HUES64 (cell line): ENCODE measurements around the gene DNAH14.

Source experiments
- H3K27ac ChIP-seq: 2 replicates; pipeline ENCODE4 v1.7.0; 2013; ENCODE audit warnings: low read depth, low read length, inconsistent platforms
- H3K27me3 ChIP-seq: 2 replicates; pipeline ENCODE4 v1.6.1; 2013; ENCODE audit warnings: mild to moderate bottlenecking, low read length; ENCODE audit not compliant: insufficient read depth
- H3K36me3 ChIP-seq: 2 replicates; pipeline ENCODE4 v1.6.1; 2013; ENCODE audit warnings: mild to moderate bottlenecking, low read length; ENCODE audit not compliant: insufficient read depth
- H3K4me1 ChIP-seq: 2 replicates; pipeline ENCODE4 v1.6.1; 2013; ENCODE audit warnings: mild to moderate bottlenecking, low read length, moderate library complexity; ENCODE audit not compliant: insufficient read depth
- H3K4me3 ChIP-seq: 2 replicates; pipeline ENCODE4 v1.5.1; 2013; ENCODE audit warnings: mild to moderate bottlenecking, low read length, moderate library complexity
- H3K9ac ChIP-seq: 2 replicates; pipeline ENCODE4 v1.6.1; 2013; ENCODE audit warnings: mild to moderate bottlenecking, low read depth, low read length
- H3K9me3 ChIP-seq: 2 replicates; pipeline ENCODE4 v1.6.1; 2013; ENCODE audit warnings: low read depth, low read length; ENCODE audit not compliant: insufficient read depth
- WGBS: fragments of 150-250, 120-280 bp; methylation state at CpG from one replicate; pipeline ENCODE4 v1.1.7; 2013; ENCODE audit warnings: missing lambda C conversion rate; 5-methylcytosine and 5-hydroxymethylcytosine counted together

Gene DNAH14

GRCh38 chr1:224897529-224898327, 31.7 kb upstream of the DNAH14 start:
- H3K9ac ChIP-seq, result no peak overlapping the region
- WGBS, result 97% methylated on average over 1 of the region's 1 CpG
- H3K4me3 ChIP-seq, result no peak overlapping the region
- H3K36me3 ChIP-seq, result no peaks in the 10 kb centered on the region
- H3K4me1 ChIP-seq, result no peaks in the 10 kb centered on the region
- H3K27me3 ChIP-seq, result no peaks in the 10 kb centered on the region
- no peaks in the 10 kb centered on the region; the same call in 1 of the 2 replicates for H3K9me3 ChIP-seq
- H3K27ac ChIP-seq, result no peak overlapping the region

- Histone ChIP-seq H3K4me1 (no peaks in the 10 kb centered on the region), H3K27ac (no peak overlapping the region), H3K9me3 (no peaks in the 10 kb centered on the region; the same call in 1 of the 2 replicates), H3K9ac (no peak overlapping the region), H3K27me3 (no peaks in the 10 kb centered on the region), H3K4me3 (no peak overlapping the region), H3K36me3 (no peaks in the 10 kb centered on the region)
- 95% methylated on average over 3 of the region's 3 CpGs for WGBS
Observed at GRCh38 chr1:224898937-224899336, 30.5 kb upstream of the DNAH14 start.

GRCh38 chr1:224900062-224900630, 29.3 kb upstream of the DNAH14 start:
- H3K9me3 ChIP-seq, result no peaks in the 10 kb centered on the region; the same call in 1 of the 2 replicates
- H3K27me3 ChIP-seq, result no peaks in the 10 kb centered on the region
- no peaks in the 10 kb centered on the region for H3K36me3 ChIP-seq
- H3K4me3 ChIP-seq, result no peak overlapping the region
- H3K4me1 ChIP-seq, result no peaks in the 10 kb centered on the region
- 95% methylated on average over 3 of the region's 3 CpGs for WGBS
- no peak overlapping the region for H3K27ac ChIP-seq
- H3K9ac ChIP-seq, result no peak overlapping the region

DNA sequence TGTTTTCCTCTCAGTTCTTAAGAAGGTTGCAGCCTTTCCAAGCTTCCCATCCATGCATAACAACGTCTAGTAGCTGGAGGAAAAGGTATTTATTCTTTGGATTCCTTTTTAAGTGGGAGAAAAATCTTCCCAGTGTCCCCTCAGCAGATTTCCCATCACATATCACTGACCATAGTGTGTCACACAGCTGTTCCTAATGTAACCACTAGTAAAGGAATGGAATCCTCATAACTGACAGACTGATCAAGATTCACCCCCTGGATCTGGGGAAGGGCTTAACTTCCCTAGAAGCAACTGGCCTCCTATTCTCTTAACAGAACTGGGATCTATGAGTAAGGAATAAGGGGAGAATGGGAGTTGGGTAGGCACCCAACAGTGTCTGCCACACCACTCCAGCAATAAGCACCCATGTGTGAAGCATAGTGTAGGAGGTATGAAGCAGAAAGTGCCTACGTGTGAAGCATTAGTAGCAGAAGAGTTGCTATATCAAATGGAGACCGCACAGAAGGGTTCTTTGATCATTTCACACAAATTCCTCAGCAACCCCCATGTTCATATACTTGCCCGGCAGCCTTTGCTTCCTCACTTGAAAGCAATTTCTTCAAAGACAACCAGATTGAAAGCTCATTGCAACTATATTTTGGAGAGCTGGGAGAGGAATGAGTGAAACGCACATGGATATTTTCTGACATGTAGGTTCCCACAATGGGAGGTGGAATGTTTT, 28.2 kb upstream of the DNAH14 start:
- no peak overlapping the region for H3K9ac ChIP-seq
- no peaks in the 10 kb centered on the region for H3K36me3 ChIP-seq
- no peaks in the 10 kb centered on the region for H3K4me1 ChIP-seq
- H3K27ac ChIP-seq, result no peak overlapping the region
- no peaks in the 10 kb centered on the region for H3K27me3 ChIP-seq
- H3K4me3 ChIP-seq, result no peak overlapping the region
- no peaks in the 10 kb centered on the region; the same call in 1 of the 2 replicates for H3K9me3 ChIP-seq
- 97% methylated on average over 4 of the region's 5 CpGs for WGBS

DNA sequence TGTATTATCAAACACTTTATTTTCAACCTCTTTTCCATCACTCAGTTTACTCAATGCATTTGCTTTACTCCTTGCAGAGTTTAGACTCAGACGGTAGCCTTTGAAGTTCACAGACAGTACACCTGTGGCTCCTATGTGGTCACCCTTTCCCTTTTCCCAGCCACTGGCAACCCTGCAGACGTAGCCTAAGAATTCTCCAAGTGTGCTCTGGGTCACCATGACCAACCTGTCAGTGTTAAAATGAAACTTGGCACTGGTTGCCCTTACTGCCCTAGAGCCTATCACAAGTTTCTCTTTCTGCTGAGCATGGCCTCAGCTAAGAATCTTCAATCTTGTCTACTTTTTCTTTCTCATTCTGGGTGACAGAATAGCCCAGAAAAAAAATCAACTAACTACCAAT, 25.5 kb upstream of the DNAH14 start:
- Histone ChIP-seq H3K4me3 (no peak overlapping the region), H3K4me1 (no peaks in the 10 kb centered on the region), H3K9me3 (no peaks in the 10 kb centered on the region), H3K27me3 (no peaks in the 10 kb centered on the region), H3K27ac (no peak overlapping the region), H3K9ac (no peak overlapping the region), H3K36me3 (no peaks in the 10 kb centered on the region)
- 89% methylated on average over 2 of the region's 2 CpGs for WGBS

DNA sequence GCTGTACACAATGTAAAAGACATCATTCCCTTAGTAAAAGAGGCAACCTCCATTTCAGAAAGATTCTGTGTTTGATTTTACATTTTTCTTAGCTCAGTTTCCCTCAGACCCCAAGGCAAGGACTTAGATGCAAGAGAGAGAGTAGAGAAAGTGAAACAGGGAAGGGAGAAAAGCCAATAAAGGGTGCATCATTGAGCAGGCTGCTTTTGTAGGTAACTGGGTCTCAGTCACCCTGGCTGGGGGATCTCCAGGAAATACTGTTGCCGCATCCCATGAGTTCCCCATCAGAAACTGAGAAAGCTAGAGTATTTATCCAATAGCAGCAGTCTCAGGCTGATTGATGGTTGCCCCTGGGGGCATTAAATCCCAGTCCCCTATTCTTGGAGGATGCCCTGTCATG, 23.1 kb upstream of the DNAH14 start:
- Histone ChIP-seq H3K9me3 (peaks cover 17% of the 10 kb centered on the region), H3K27ac (no peak overlapping the region), H3K9ac (no peak overlapping the region), H3K27me3 (no peaks in the 10 kb centered on the region), H3K4me1 (no peaks in the 10 kb centered on the region), H3K4me3 (no peak overlapping the region), H3K36me3 (no peaks in the 10 kb centered on the region)
- WGBS, result 96% methylated on average over 1 of the region's 1 CpG

DNA sequence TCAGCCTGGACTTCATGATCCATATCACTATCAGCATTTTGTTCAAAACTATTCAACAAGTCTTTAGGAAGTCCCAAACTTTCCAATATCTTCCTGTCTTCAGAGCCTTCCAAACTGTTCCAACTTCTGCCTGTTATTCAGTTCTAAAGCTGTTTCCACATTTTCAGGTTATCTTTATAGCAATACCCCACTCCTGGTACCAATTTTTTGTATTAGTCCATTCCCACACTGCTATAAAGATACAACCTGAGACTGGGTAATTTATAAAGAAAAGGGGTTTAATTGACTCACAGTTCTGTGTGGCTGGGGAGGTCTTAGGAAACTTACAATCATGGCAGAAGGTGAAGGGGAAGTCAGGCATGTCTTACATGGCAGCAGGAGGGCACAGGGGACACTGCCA, 18.3 kb upstream of the DNAH14 start:
- H3K4me1 ChIP-seq, result no peaks in the 10 kb centered on the region
- no peaks in the 10 kb centered on the region for H3K27me3 ChIP-seq
- H3K9me3 ChIP-seq, result peaks cover 35% of the 10 kb centered on the region

GRCh38 chr1:224914292-224914900, 15.1 kb upstream of the DNAH14 start:
- Histone ChIP-seq H3K4me3 (no peak overlapping the region), H3K9me3 (peaks cover 35% of the 10 kb centered on the region), H3K4me1 (no peaks in the 10 kb centered on the region), H3K9ac (no peak overlapping the region), H3K36me3 (no peaks in the 10 kb centered on the region), H3K27ac (no peak overlapping the region), H3K27me3 (no peaks in the 10 kb centered on the region)
- WGBS, result 94% methylated on average over 1 of the region's 1 CpG

More for the DNA sequence above, 18.3 kb upstream of the DNAH14 start:
- H3K36me3 ChIP-seq, result no peaks in the 10 kb centered on the region
- H3K27ac ChIP-seq, result no peak overlapping the region
- H3K4me3 ChIP-seq, result no peak overlapping the region
- H3K9ac ChIP-seq, result no peak overlapping the region

DNA sequence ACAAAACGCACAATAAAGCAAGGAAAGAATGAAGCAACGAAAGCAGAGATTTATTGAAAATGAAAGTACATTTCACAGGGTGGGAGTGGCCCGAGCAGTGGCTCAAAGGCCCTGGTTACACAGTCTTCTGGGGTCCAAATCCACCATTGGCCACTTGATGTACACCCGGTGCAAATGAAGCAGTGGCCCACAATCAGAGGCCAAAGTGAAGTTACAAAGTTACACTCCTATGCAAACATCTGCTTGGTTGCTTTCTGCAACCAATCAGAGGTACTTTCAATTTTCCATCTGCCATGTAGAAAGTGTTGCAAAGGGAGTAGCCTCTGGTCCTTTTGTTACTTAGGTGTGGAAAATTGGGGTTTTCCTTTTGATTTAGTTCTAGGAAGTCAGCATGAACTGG, 10.0 kb upstream of the DNAH14 start:
- H3K9me3 ChIP-seq, result peaks cover 5% of the 10 kb centered on the region
- H3K4me1 ChIP-seq, result no peaks in the 10 kb centered on the region
- 95% methylated on average over 4 of the region's 4 CpGs for WGBS
- no peak overlapping the region for H3K27ac ChIP-seq
- no peaks in the 10 kb centered on the region for H3K27me3 ChIP-seq
- no peak overlapping the region for H3K4me3 ChIP-seq
- no peak overlapping the region for H3K9ac ChIP-seq
- no peaks in the 10 kb centered on the region for H3K36me3 ChIP-seq

DNA sequence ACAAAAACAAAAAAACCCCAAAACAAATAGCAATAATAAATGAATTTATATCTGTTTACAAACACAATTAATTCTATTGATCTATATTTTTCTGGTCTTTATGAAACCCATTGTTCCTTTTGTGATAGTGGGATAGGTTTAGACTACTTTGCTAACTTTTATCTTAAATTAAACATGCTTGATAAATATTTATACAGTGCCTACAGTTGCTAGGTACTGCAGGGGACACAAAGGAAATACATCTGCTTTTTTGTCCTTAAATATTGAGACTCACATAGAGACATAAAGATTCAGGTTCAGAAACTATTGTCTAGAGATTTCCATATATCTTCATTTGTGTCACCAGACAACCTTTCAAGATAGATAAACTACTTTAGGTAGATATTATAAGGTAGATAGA, 8.5 kb upstream of the DNAH14 start:
- no peaks in the 10 kb centered on the region for H3K27me3 ChIP-seq
- H3K36me3 ChIP-seq, result no peaks in the 10 kb centered on the region
- no peak overlapping the region for H3K27ac ChIP-seq
- no peaks in the 10 kb centered on the region for H3K4me1 ChIP-seq
- no peak overlapping the region for H3K9ac ChIP-seq
- H3K4me3 ChIP-seq, result no peak overlapping the region
- H3K9me3 ChIP-seq, result no peaks in the 10 kb centered on the region

GRCh38 chr1:224921354-224921753, 8.1 kb upstream of the DNAH14 start:
- H3K36me3 ChIP-seq, result no peaks in the 10 kb centered on the region
- 93% methylated on average over 2 of the region's 3 CpGs for WGBS
- H3K4me3 ChIP-seq, result no peak overlapping the region

More at GRCh38 chr1:224921354-224921753, 8.1 kb upstream of the DNAH14 start:
- Histone ChIP-seq H3K9ac (no peak overlapping the region), H3K4me1 (no peaks in the 10 kb centered on the region), H3K9me3 (no peaks in the 10 kb centered on the region), H3K27ac (no peak overlapping the region), H3K27me3 (no peaks in the 10 kb centered on the region)
